NCI-H345 (cell line): ENCODE results near the gene STAB2.

Source experiments
- DNase-seq: peaks from one replicate; lab custom pipeline; 2025; lab: John Stamatoyannopoulos, UW

The STAB2 gene

DNA sequence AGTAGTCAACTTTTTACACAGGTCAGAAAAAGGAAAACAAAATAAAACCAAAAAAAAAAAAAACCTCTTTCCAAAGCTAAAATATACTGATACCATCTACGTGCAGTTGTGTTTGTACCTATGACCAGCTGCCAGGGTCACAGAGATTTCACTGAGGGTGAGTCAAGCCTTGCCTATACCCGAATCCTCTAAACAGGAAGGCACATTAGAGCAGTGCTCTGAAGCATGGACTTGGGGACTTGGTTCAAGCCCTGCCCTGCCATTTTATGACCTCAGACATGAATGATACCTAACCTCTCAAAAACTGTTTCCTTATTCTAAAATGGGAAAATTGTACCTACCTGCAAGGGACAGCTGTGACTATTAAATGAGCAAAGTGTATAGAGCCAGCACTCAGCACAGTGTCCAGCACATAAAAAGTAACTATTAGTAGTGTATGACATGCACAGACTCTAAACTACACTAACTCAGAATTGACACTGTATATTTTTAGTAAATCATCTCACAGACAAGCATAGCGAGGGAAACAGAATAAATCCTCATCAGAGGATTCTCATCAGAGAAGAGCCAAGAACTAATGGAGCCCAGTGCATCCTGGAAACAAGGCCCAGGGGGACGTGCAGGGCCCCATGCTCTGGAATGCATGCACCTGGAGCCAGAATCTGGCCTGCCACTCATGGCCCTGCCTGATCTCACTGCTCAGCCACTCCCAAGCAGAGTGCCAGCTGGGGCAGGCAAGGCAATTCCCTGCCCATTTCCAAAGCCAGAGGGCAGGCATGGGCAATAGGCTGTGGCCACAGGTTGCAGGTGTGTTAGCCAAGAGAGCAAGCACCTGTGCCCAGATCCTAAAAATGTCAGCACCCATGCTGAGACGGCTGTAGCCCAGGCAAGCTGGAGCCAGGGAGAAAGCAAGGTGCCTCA is 196.9 kb downstream of the STAB2 start:
- no peak for DNase-seq

- no peak for DNase-seq
Measured at GRCh38 chr12:103785243-103786031, 198.4 kb downstream of the STAB2 start.

DNA sequence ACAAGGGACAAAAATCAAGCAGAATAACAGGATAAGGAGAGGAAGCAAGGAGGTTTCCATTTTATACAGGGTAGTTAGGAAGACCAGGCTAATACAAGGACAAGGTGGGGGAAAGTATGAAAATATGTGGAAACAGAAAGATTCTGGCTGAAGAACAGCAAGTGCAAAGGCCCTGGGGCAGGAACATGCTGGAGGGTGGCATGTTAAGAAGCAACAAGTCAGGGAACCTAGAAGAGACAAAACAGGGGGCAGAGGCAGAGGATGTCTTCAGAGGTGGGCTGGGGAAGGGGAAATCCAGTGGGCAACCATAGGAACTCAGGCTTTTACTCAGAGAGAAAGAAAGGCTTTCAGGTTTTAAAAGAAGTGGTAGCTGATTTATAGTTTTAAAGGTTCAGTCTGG is 199.1 kb downstream of the STAB2 start:
- DNase-seq, result no peak

DNA sequence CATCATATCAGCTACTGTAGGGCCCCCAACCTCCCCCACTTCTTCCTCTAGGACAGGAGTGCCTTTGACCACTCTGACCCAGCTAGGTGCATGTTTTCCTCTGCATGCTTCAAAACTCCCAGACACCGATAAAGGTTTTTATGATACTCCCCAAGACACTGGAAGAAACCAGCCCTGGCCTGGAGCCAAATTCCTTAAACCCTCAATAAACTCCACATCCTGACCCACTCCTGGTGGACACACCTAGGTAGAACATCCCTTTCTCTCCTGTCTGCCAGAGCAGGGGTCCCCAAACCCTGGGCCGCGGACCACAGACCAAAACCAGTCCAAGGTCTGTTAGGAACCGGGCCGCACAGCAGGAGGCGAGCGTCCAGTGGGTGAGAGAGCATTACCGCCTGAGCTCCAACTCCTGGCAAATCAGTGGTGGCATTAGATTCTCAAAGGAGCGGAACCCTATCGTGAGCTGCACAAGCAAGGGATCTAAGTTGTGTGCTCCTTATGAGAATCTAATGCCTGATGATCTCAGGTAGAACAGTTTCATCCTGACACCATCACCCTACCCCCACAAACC is 204.4 kb downstream of the STAB2 start:
- no peak for DNase-seq

DNA sequence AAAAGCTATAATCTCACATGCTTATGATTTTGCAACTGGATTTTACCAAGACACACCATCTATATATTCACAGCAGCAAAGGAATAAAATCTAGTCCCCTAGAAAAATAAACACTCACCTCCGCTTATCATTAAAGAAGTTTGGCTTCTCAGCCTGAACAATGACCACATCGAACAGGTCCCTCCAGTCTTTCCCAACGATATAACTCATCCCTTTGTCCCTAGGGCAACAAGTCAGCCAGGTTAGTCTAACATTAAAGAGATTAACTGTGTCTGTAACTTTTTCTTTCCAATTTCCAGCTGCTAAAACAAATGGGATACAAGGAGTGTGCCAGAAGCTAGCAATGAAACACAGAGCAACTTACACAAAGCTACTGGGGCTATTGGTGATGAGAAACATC is 206.0 kb downstream of the STAB2 start:
- no peak for DNase-seq

DNA sequence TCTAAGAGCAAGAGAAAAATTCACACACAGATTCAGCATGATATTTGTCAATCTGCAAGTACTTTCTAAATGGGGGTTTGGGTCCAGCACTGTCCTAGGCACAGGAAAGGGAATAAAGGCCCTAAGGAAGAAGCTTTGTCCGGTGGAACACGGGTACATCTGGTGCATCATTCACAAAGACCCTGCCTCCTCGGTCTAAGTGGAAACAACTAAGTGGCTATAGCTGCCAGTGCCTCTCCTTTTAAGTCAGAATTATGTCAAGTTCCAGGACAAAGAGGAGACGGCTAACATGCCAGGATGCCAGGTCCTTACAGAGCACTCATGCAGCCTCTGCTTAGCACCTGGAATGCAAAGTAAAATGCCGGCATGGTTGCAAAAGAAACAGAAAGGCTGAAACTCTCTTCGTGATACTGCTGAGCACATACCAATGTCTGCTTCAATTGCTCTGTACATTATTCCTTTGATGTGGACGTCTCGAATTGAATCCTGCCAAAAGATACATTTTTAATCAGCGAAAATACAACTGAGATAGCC is 206.5 kb downstream of the STAB2 start:
- DNase-seq, result no peak

DNA sequence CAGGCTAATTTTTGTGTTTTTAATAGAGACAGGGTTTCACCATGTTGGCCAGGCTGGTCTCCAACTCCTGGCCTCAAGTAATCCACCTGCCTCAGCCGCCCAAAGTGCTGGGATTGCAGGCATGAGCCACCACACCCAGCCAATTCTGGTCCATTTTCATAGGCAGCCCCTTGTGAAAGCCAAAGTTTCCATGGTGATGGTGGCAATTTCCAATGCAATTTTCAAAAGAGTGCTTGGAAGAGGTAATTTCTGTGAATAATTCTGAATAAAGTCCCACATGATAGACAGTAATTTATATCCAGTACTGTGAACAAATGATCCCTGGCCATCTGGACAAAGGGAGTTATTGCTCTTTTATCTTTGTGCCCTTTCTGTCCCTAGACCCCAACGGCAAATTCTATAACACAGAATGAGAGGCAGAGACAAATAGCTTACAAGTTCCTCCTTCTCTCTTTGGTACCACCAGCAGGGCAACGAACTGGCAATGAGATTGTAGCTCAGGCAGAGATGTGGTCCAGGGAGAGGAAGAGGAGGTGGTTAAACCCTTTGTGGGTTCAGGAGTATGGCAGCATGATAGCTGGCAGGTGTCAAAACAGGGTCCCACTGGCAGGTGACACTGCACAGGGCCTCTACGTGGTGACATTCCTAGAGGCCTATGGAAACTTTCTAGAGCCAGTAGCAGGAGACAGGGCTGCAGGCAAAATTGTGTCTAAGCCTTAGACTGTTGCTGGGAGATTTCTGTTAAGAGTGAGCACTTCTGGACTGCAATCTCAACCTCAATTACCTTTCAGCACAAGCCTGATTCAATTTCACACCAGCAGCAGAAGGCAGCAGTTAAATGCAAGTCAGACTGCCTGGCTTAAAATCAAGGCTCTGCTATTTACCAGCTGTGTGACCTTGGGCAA is 207.5 kb downstream of the STAB2 start:
- no peak for DNase-seq

DNA sequence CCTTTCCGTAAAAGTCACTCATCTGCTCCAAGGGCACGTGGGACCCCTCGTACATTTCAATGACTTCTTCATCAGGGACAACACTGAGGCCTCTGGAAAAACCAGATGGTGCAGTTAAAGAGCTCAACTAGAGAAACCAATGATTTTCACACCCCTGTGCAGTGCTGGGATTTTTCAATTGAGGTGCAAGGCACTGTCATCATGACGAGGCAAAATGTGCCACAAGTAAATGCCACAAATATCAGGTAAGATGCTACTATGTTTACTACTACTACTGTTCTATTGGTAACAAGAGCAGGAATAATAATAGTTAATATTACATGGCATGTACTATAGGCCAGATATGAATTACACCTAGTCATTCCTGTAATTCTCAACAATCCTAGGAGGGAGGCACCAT is 211.5 kb downstream of the STAB2 start:
- no peak for DNase-seq

DNA sequence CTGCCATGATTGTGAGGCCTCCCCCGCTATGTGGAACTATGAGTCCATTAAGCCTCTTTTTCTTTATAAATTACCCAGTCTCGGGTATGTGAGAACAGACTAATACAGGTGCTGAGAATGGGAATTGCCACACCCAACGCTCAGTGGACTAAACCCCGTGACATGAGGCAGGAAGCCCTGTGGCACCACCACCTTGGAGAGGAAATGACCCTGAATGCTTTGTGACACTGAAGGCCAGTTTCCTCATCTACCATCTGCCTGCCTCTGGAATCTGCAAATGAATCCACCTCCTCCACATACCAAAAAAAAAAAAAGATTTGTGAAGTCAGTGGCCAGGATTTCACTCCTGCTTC is 212.4 kb downstream of the STAB2 start:
- no peak for DNase-seq

- peak; percentile 96 for DNase-seq
Measured at GRCh38 chr12:103799857-103800771, 213.0 kb downstream of the STAB2 start.

GRCh38 chr12:103801709-103802585 is 214.9 kb downstream of the STAB2 start:
- DNase-seq, result no peak

GRCh38 chr12:103802586-103802886 is 215.5 kb downstream of the STAB2 start:
- DNase-seq, result no peak

DNA sequence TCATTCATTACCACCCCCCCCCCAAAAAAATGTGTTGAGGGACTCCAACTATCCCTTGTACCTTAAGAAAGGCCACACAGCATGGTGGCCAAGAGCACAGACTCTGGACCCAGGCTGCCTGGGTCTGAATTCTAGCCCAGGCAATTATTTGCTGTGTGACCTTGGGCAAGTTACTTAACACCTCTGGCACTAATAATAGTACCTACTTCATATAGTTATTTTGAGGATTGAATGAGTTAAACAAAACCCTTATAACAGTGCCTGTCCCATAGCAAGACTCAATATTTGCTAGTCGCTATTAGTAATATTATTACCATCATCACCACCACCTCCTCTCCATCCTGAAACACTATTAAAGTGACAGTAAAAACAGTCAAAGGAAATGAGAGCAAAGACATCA is 216.8 kb downstream of the STAB2 start:
- no peak for DNase-seq

- no peak for DNase-seq
Measured at GRCh38 chr12:103805655-103806360, 218.7 kb downstream of the STAB2 start.

GRCh38 chr12:103806803-103807202 is 219.7 kb downstream of the STAB2 start:
- DNase-seq, result no peak

DNA sequence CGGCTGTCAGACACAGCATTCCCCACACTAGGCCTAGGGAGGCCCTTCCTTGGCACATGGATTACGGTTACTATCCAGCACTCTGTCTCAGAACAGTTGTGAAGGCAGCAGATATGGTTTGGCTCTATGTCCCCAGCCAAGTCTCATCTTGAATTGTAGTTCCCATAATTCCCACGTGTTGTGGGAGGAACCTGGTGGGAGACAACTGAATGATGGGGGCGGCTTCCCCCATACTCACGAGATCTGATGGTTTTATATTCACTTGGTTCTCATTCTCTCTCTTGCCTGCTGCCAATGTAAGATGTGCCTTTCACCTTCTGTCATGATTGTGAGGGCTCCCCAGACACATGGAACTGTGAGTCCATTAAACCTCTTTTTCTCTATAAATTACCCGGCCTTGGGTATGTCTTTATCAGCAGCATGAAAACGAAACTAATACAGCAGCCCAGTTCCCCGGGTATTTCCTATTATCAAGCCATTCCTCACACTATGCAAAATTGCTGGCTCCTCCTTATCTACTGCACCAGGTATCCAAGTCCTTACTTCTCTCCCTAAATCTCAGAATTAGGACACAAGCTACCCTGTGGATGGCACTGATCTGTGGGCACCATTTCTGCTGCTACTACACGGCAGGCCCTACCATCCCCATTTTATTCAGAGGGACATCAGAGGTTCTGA is 220.6 kb downstream of the STAB2 start:
- DNase-seq, result no peak

GRCh38 chr12:103808239-103808880 is 221.3 kb downstream of the STAB2 start:
- no peak for DNase-seq

DNA sequence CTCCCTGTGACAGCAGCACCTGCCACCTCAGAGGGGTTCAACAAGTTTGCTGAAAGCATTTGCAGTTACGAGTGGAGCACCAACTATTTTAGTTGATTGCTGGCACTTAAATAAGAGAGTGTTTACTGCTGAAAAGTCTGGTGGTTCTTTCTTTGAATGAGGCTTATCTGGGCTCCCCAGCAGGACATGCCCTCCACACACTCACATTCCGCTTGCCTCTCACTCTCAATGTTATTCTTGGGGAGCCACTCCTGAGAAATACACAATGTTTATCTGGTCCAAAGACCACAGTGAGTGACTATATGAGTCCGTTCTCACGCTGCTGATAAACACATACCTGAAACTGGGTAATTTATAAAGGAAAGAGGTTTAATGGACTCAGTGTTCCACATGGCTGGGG is 222.1 kb downstream of the STAB2 start:
- no peak for DNase-seq
